Ovary (tissue), 3 donors: ENCODE measurements around the gene PKP3.

ENCODE experiments used
- CTCF ChIP-seq, 3 donors: fragments of 450-650 bp in 2 of 3; fragments of 200-600 bp in 1 of 3; IDR thresholded peaks; one replicate each; pipeline versions ENCODE4 v1.5.1 to v1.8.0; 2016 to 2022; ENCODE audit warnings: antibody characterized with exemption in 3 of 3, mild to moderate bottlenecking in 1 of 3
- POLR2A ChIP-seq: fragments of 450-650 bp; IDR thresholded peaks from one replicate; pipeline ENCODE4 v1.6.1; 2017; ENCODE audit warnings: antibody characterized with exemption, mild to moderate bottlenecking, moderate library complexity
- donor health status: DM: no; HTN: no; CAD: no.

GRCh38 chr11:446891-447290 is 52.9 kb downstream of the PKP3 start:
- TF ChIP-seq CTCF (IDR thresholded peaks at IDR 0.05) (no peak), POLR2A (no peak)
